Central memory CD8-positive, alpha-beta T cell (primary cell): ENCODE measurements around the gene GGT7.
"Not testable (repeated sequence)": the region's sequence is repeated elsewhere in the genome, so short reads cannot be mapped to it uniquely, and the experiment has no call there.

ENCODE experiments used
- ATAC-seq: fragments of 150-1000 bp; cut with Tn5 transposase; replicated peaks from 2 replicates; pipeline ENCODE4 v1.10.0; 2022; ENCODE audit warnings: mild to moderate bottlenecking, moderate FRiP score, moderate number of reproducible peaks; ENCODE audit not compliant: poor library complexity, severe bottlenecking; ENCODE audit errors: extremely low read depth
- DNase-seq, 2 donors: peaks; one replicate each; pipeline ENCODE4 v3.0.0; 2021; ENCODE audit warnings: low spot score in 2 of 2
- H3K27ac Mint-ChIP-seq: one replicate; pipeline ENCODE4 v1.8.0; 2022; ENCODE audit warnings: low read depth, mild to moderate bottlenecking, moderate library complexity, mixed read lengths
- H3K27me3 Mint-ChIP-seq: one replicate; pipeline ENCODE4 v1.8.0; 2022; ENCODE audit warnings: mixed read lengths
- H3K36me3 Mint-ChIP-seq: one replicate; pipeline ENCODE4 v1.8.0; 2022; ENCODE audit warnings: mild to moderate bottlenecking, moderate library complexity, mixed read lengths; ENCODE audit not compliant: insufficient read depth
- H3K4me1 Mint-ChIP-seq: one replicate; pipeline ENCODE4 v1.8.0; 2022; ENCODE audit warnings: mixed read lengths
- H3K4me3 Mint-ChIP-seq: one replicate; pipeline ENCODE4 v1.8.0; 2022; ENCODE audit warnings: mild to moderate bottlenecking, moderate library complexity, mixed read lengths
- H3K9me3 Mint-ChIP-seq: one replicate; pipeline ENCODE4 v1.8.0; 2022; ENCODE audit warnings: mixed read lengths

The GGT7 gene, protein sequence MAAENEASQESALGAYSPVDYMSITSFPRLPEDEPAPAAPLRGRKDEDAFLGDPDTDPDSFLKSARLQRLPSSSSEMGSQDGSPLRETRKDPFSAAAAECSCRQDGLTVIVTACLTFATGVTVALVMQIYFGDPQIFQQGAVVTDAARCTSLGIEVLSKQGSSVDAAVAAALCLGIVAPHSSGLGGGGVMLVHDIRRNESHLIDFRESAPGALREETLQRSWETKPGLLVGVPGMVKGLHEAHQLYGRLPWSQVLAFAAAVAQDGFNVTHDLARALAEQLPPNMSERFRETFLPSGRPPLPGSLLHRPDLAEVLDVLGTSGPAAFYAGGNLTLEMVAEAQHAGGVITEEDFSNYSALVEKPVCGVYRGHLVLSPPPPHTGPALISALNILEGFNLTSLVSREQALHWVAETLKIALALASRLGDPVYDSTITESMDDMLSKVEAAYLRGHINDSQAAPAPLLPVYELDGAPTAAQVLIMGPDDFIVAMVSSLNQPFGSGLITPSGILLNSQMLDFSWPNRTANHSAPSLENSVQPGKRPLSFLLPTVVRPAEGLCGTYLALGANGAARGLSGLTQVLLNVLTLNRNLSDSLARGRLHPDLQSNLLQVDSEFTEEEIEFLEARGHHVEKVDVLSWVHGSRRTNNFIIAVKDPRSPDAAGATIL

DNA sequence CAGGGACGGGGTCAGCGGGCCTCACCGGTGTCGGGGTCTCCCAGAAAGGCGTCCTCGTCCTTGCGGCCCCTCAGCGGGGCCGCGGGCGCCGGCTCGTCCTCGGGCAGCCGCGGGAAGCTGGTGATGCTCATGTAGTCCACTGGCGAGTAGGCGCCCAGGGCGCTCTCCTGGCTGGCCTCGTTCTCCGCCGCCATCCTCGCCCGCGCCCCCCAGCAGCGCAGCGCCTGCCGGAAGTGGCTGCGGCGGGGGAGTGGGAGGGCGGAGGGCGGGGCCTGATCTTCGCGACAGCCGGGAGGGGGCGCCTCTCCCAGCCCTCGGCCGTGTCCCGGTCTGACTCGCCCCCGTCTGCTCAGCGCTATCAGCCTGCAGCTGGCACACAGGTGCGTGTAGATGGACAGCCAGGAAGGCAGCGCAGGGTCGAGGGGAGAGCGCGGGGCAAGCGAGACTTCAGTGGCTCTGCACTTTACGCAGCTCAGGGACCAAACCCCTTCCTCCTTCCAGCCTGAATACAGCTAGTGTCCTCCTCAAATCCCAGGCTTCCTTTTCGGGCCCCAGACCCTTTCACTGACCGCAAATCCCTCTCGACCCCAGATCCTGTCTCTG, at the start of gene GGT7:
TSS of gene GGT7 (minus strand) at position 235 of the 603 bp plus-strand sequence. CDS start at position 194, 41 bp downstream.
- Mint-ChIP-seq H3K9me3 (no peaks in the 10 kb centered on the region), H3K4me1 (peaks cover 60% of the 10 kb centered on the region), H3K27me3 (no peaks in the 10 kb centered on the region), H3K27ac (peak within 1 kb of the TSS; percentile 78), H3K4me3 (peak within 1 kb of the TSS; percentile 87), H3K36me3 (peaks cover 9% of the 10 kb centered on the region)
- ATAC-seq: peak; percentile 78
- peak; percentile 75 to 80 for DNase-seq

DNA sequence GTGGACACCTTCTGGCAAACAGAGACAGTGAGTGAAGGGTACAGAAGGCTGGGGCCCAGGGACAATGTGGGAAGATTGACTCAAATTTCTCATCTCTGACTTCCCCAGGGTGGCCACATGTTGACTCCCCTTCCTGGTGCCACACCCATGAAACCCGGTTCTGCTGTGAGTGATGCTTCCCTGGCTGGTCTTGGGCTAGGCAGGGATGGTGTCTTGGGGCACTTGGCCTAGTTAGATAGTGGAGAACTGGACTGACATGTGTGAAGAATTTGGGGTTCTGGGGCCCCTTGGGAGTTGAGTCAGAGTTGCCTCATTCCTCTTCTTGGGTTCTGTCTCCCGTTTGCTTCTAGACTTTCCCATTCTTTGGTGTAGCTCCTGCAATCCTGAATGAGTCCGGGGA, 48.8 kb upstream of the GGT7 start:
- H3K36me3 Mint-ChIP-seq: peaks cover 3% of the 10 kb centered on the region
- no peak overlapping the region for H3K27ac Mint-ChIP-seq
- no peaks in the 10 kb centered on the region for H3K9me3 Mint-ChIP-seq
- peaks cover 32% of the 10 kb centered on the region for H3K4me1 Mint-ChIP-seq
- H3K27me3 Mint-ChIP-seq: no peaks in the 10 kb centered on the region
- ATAC-seq (no peak), DNase-seq (no peak)
- H3K4me3 Mint-ChIP-seq: no peak overlapping the region

DNA sequence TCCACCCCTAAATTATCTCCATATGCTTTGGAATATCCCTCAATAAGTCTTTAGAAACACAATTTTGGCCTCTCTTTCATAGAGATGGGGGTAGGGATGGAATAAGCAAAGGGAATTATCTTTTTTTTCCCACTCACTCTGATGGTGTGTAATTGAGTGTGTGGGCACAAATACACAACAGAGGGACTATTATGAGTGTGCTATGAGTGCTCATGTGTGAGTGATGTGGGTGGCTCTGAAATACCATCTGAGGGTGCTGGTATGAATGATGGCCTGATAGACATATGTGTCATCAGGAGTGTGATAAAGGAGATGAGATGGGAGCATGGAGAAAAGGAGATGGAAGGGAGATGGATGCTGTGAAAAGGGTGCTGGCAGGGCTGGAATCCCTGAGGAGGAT, 47.4 kb upstream of the GGT7 start:
- Mint-ChIP-seq H3K9me3 (no peaks in the 10 kb centered on the region), H3K4me3 (no peak overlapping the region), H3K36me3 (peaks cover 3% of the 10 kb centered on the region), H3K27ac (no peak overlapping the region), H3K4me1 (peaks cover 26% of the 10 kb centered on the region), H3K27me3 (no peaks in the 10 kb centered on the region)
- ATAC-seq: no peak
- no peak for DNase-seq

DNA sequence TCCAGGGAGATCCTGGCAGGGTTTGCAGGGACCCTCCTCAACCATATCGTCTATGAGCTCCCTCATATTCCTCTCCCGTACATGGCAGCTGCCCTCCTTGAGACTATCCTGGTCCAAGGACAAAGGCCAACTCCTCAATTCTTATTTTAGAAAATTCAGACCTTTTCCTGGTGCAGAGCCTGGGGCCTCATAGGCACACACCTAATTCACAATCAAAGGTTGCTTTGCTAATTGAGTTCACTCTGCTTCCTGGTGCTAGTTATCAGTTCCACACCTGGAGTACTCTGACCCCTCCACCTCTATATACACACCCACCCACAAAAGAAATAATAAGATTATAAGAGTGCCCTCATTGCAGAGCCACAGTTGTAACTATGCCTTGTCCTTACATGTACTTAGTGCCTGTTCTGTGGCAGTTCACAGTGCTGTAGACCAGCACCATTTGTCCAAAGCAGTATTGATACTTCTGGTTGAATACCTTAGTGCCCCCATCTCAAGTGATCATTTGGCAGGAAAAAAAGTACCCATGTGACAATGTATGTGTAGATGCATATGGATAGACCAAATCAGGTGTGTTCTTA, 44.2 kb upstream of the GGT7 start:
- Mint-ChIP-seq H3K4me1 (peaks cover 26% of the 10 kb centered on the region), H3K27me3 (no peaks in the 10 kb centered on the region), H3K4me3 (no peak overlapping the region), H3K36me3 (peaks cover 3% of the 10 kb centered on the region), H3K9me3 (no peaks in the 10 kb centered on the region), H3K27ac (no peak overlapping the region)
- ATAC-seq (no peak), DNase-seq (no peak)

DNA sequence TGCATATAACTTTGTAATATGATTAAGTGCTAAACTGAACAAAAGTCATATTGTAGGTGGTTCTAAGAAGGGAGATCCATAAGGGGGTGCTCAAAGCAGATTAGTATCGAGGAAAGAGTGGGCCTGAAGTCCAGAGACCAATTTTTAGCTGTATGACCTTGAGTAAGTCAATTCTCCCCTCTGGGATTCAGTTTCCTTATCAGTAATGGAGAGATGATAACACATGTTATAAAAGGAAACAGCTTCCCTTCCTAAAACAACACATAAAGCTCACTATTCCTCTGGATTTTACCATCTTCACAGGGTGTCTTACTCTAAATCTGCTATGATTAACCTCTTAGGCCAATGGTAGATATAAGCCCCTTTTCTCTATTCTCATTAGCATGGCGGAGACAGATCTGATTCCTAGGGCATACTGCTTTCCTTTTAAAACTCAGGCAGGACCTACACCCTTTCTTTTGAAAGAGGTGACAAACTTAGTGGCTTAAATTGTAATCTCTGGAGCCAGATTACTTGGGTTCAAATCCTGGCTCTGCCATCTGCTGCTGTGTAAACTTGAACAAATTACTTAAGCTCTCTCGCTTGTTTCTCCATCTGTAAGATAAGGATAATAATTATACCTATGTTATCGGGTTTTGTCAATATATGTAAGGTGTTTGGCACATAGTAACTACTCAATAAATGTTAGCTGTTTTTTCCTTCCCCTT, 43.2 kb upstream of the GGT7 start:
- H3K4me1 Mint-ChIP-seq: peaks cover 26% of the 10 kb centered on the region
- peaks cover 3% of the 10 kb centered on the region for H3K36me3 Mint-ChIP-seq
- H3K4me3 Mint-ChIP-seq: no peak overlapping the region
- H3K9me3 Mint-ChIP-seq: no peaks in the 10 kb centered on the region
- ATAC-seq (no peak), DNase-seq (no peak)
- H3K27ac Mint-ChIP-seq: no peak overlapping the region
- no peaks in the 10 kb centered on the region for H3K27me3 Mint-ChIP-seq

DNA sequence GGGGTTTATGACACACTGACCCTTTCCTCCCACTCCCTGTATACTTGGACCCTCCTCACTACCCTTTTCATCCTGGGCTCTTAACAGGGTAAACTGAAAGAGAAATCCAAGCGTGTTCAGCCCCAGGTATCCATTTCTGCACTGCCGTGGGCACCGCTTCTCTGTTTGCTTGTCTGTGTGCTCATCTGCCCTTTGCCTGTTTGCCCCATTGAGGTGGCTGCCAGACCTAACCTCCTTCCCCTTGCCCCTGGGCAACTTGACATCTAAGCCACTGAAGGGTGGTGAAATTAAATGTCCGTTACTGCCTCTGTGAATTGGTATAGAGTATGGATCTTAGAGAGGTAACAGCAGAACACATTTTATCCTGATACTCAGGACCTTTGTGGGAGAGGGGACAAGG, 42.5 kb upstream of the GGT7 start:
- no peaks in the 10 kb centered on the region for H3K27me3 Mint-ChIP-seq
- ATAC-seq: no peak
- H3K36me3 Mint-ChIP-seq: peaks cover 3% of the 10 kb centered on the region
- H3K4me3 Mint-ChIP-seq: no peak overlapping the region
- no peak for DNase-seq
- H3K4me1 Mint-ChIP-seq: peaks cover 24% of the 10 kb centered on the region
- no peaks in the 10 kb centered on the region for H3K9me3 Mint-ChIP-seq
- H3K27ac Mint-ChIP-seq: no peak overlapping the region

DNA sequence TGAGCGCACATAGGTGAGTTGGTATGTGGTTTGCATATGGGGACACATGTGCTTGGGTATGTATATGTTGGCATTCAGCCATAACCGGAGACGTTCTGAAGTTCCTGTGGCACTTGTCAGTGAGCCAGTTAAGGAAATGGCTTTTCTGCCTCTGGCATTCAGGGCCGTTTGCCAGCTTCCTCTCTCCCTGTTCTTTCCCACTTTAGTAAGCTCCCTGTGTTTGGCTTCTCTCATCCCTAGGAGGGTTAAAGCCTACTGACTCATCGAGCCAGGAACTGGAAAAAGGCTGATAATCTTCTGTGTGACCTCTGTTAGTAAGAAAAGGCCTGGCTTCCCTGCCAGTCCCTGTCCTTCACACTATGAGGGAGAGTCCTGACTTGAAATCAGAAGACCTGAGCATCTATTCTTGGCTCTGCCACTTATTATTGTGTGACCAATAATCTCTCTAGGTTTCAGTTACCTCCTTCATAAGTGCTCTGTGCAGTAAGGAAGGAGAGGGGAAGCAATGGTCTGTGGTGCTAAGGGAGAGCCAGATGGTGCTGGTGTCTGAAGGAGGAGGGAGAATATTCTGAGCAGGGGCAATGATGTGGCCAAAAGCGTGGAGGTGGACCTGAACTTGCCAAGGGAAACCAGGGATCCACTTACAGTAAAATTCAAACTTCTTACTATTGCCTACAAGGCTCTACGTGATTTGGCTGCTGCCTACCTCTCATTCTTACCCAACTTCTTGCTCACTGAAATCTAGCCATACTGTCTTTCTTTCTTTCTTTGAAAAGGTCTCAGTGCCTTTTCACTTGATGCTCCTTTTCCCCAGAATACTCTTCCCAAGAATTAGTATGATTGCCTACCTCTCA, 35.2 kb upstream of the GGT7 start:
- Mint-ChIP-seq H3K4me3 (no peak overlapping the region), H3K4me1 (peaks cover 5% of the 10 kb centered on the region), H3K9me3 (no peaks in the 10 kb centered on the region), H3K36me3 (no peaks in the 10 kb centered on the region), H3K27me3 (no peaks in the 10 kb centered on the region), H3K27ac (no peak overlapping the region)
- DNase-seq (no peak), ATAC-seq (no peak)

DNA sequence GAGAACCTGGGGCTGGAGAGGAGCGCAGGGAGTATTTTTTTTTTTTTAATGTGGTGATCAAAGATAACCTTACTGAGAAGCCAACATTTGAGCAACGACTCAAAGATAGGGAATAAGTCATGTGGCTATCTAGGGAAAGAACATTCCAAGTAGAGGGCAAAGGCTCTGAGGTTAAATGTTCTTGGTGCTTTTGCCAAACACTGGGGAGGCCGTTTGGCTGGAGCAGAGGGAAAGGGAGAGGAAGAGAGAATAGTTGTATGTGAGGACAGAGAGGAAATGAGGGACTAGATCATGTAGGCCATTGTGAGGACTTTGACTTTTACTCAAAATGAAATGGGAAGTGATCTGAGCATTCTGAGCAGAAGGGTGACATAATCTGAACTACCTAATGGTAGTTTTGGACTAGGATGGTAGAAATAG, 31.6 kb upstream of the GGT7 start:
- H3K9me3 Mint-ChIP-seq: no peaks in the 10 kb centered on the region
- DNase-seq (no peak), ATAC-seq (no peak)
- no peak overlapping the region for H3K27ac Mint-ChIP-seq
- no peaks in the 10 kb centered on the region for H3K36me3 Mint-ChIP-seq
- H3K4me1 Mint-ChIP-seq: peaks cover 5% of the 10 kb centered on the region
- H3K4me3 Mint-ChIP-seq: no peak overlapping the region
- H3K27me3 Mint-ChIP-seq: no peaks in the 10 kb centered on the region

DNA sequence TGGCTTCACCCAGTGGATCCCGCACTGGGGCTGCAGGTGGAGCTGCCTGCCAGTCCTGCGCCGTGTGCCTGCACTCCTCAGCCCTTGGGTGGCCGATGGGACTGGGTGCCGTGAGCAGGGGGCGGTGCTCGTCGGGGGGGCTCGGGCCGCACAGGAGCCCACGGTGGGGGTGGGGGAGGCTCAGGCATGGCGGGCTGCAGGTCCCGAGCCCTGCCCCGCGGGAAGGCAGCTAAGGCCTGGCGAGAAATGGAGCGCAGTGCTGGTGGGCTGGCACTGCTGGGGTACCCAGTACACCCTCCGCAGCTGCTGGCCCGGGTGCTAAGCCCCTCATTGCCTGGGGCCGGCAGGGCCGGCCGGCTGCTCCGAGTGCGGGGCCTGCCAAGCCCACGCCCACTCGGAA, 26.1 kb upstream of the GGT7 start:
- H3K27me3 Mint-ChIP-seq, DNase-seq, ATAC-seq, H3K4me1 Mint-ChIP-seq, H3K9me3 Mint-ChIP-seq, H3K4me3 Mint-ChIP-seq, H3K36me3 Mint-ChIP-seq, H3K27ac Mint-ChIP-seq: not testable (repeated sequence)

DNA sequence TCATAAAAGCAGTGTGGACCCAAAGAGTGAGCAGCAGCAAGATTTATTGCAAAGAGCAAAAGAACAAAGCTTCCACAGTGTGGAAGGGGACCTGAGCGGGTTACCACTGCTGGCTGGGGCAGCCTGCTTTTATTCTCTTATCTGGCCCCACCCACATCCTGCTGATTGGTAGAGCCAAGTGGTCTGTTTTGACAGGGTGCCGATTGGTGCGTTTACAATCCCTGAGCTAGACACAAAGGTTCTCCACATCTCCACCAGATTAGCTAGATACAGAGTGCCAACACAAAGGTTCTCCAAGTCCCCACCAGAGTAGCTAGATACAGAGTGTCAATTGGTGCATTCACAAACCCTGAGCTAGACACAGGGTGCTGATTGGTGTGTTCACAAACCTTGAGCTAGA, 25.5 kb upstream of the GGT7 start:
- not testable (repeated sequence) for H3K36me3 Mint-ChIP-seq, H3K4me1 Mint-ChIP-seq, H3K27ac Mint-ChIP-seq

DNA sequence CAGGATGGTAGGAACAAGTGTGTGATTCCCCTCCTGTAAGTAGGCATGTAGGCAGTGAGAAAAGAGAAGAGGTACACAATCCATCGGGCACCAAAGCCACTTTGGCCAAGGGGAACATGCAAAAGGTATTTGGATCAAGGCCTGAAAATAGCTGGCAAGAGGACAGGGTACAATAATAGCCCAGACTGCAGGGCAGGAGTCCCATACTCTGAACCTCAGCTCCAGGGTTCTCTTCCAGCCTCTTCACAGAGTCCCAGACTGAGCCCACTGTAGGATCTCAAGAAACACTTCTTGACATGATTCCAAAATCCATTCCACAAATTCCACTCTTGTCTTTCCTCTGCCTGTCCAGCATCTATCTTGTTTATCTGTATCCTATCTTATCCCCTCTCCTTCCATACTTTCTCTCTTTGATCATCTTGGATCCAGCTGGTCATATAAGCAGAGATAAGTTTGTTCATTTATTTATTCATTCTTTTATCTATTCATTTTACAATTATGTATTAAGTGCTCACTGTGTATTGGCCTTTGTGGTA, 23.5 kb upstream of the GGT7 start:
- H3K9me3 Mint-ChIP-seq: no peaks in the 10 kb centered on the region
- no peak overlapping the region for H3K4me3 Mint-ChIP-seq
- no peaks in the 10 kb centered on the region for H3K36me3 Mint-ChIP-seq
- no peaks in the 10 kb centered on the region for H3K27me3 Mint-ChIP-seq
- DNase-seq (no peak), ATAC-seq (no peak)
- no peaks in the 10 kb centered on the region for H3K4me1 Mint-ChIP-seq
- no peak overlapping the region for H3K27ac Mint-ChIP-seq

More for the DNA sequence above, 25.5 kb upstream of the GGT7 start:
- not testable (repeated sequence) for ATAC-seq, H3K9me3 Mint-ChIP-seq, DNase-seq, H3K4me3 Mint-ChIP-seq, H3K27me3 Mint-ChIP-seq
